H4 (cell line): ENCODE data around the gene KSR1. TPM values are rescaled to one million over a fixed set of nuclear protein-coding genes. Genes with fewer than 3 reads are reported as not detected.
"Not testable (repeated sequence)": the region's sequence is repeated elsewhere in the genome, so short reads cannot be mapped to it uniquely, and the experiment has no call there.

Experiments used
- DNase-seq: peaks from one replicate; pipeline ENCODE4 v3.0.0-alpha.2; 2015; ENCODE audit warnings: low spot score
- total RNA-seq: library from RNA; depleted of rRNA; stranded (reverse); fragments of >200 nt; shearing (Covaris generic); gene quantifications from 2 replicates; pipeline ENCODE4 v1.2.3, GENCODE V29; 2014

KSR1 gene
- total RNA-seq, 1 experiment from 2014 or later, result 3.9 TPM

DNA sequence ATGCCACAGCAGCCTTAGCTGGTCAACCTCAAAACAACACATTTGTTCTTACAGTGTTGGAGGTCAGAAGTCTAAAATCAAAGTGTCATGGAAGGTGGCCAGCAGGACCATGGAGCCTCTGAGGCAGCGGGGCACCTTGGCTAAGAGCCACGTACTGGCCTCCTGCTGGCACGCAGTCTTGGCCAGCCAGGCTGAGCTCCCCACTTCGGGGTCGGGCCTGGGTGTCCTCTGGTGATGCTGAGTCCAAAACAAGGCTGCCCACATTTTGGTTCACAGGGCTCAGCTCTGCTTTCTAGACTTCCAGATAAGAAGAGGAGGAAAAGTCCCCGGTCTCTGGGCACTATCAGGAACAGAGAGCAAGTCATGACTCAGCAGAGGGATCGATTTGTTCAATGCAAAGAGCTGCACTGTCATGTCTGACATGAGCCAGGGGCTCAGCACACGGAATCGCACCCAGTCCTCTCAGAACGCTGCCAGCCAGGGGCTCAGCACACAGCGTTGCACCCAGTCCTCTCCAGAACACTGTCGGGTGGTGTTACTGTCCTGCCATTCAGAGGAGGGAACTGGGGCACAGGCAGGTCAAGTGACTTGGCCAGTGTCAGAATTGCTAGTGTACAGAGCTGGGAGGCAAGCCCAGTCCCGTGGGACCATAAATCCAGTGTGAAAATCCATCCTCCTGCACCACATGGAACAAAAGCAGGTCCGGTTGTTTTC is 177.2 kb downstream of the KSR1 start:
- no peak for DNase-seq

DNA sequence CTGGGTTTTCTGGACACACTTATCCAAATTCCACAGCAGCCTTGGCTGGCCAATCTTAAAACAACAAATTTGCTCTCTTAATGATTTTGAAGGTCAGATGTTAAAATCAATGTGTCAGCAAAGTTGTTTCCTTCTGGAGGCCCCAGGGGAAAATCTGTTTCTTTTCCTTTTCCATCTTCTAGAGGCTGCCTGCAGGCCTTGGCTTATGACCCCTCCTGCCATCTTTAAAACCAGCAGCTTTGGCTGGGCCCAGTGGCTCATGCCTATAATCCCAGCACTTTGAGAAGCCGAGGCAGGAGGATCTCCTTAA is 177.7 kb downstream of the KSR1 start:
- DNase-seq, result no peak

DNA sequence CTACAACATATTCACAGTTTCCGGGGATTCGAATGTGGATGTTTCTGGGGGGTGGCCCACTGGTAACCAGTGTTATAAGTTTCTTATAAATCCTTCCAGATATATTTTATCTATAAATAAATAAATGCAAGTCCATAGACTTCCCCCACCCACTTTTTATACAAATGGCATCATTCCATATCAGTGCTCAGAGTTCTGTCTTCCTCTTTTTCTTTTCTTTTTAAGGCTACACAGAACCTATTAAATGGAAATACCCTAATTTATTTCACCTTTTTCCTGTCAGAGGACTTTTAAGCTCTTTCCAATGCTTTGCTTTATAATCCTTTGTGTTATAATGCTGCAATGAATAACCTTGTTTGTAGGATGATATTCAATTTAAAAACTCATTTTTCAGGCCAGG is 178.5 kb downstream of the KSR1 start:
- no peak for DNase-seq

DNA sequence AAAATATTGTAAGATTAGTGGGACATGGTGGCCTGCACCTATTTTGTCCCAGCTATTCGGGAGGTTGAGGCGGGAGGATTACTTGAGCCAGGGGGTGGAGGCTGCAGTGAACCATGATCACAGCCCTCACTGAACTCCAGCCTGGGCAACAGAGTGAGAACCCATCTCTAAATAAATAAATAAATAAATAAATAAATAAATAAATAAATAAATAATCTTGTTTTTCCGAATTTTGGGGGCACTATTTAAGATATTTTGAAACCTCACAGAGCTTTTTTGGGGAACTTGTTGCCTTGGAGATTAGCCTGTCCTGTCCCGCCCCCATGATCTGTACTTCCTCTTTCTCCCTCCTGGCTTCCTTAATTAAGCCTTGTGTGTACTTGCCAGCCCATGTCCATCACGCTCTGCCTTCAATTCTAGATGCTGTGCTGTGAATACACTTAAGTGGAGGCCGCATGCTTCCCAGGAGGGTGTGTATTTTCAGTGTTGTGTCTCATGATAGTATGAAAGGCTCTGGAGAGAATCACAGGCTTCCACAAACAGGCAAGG is 179.1 kb downstream of the KSR1 start:
- DNase-seq, result no peak

DNA sequence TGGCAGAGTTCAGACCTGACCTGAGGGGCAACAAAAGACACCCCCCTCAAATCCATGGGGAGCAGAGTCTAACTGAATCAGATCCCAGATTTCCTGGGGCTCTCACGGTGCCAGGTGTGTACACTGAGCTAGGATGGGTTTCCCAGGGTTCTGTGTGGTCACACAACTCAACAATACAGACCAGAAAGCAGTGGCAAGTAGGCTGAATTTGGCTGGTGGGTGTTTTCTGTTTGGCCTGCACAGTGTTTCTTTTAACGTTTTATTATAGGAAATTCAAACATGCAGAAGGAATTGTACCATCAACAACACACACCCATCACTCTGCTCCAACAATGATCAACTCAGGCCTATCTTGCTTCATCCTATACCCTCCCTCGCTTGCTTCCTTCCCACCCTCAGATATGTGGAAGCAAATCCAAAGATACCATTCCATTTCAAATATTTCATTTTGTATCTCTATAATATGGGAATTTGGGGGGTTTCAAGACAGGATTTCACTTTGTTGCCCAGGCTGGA is 179.8 kb downstream of the KSR1 start:
- not testable (repeated sequence) for DNase-seq

DNA sequence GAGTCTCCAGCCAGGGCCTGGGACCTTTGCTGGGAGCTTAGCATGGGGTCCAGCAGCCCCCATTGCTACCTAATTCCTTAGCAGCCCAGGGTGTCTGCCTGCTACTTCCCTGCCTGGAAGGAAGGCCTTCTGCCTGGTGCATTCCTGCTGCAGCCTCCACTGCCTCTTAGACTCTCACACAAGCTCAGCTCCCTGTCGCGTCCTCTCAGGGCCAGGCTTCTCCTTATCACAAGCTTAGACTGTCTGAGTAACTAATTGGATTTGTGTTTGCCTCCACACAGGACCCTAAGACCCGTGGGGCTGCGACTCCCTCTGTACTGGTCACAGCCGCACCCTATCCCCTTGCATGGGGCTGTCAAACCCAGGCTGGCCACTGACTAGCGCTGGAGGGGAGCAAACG is 181.6 kb downstream of the KSR1 start:
- not testable (repeated sequence) for DNase-seq

DNA sequence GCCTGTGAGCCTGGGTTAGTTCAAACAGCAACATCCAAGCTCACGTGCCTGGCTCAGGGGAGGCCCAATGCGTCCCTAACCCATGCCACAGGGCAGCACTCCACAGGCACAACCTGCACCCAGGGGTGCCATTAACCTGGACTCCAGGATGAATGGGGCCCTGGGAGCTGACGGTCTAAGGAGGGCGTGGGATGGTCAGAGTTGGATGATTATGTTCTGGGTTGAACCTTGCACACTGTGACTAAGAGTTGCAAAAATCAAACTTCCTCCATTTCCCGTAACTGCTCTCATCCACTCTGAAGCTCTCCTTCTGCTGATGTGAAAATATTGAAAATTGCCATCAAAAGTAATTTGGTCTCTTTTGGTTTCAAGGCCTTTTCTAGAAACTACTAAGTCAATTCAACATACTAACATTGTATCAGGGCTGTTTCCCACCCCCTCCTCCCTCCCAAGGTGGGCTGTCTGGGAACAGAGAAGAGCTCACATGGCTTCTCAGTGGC is 182.2 kb downstream of the KSR1 start:
- not testable (repeated sequence) for DNase-seq

DNA sequence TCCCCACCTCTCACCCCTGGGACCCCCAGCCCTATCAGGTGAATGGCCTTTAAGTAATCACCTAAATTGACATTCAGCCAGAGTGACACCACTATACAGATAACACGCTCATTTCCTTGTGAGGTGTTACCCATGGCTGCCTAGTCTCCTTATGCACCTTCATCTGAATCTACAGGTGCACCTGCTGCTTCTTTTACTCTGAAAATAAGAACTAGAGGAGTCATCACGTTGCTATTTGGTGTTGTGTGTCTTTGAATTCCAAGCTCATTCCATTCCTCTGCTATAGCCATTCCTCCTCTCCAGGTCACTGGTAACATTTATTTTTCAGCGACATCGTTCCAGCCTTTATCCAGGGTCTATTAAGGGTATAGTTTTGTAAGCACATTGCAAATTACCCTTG is 184.5 kb downstream of the KSR1 start:
- no peak for DNase-seq

DNA sequence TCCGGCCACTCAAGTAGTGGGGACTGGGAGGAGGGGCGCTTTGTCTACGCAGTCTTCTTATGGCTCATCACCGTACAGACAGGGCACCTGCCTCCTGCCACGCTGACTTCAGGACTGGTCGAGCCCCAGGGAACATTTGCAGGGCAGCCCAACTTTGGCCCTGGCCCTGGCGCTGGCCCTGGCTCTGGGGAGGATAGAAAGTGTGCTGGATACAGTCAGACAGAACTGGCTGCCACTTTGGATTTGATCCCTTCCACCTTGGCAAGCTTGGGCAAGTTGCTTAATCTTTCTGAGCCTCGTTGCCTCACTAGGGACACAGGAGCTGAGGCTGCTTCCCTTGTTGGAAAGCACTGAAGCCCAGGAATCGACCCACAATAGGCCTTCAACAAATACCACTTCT is 188.3 kb downstream of the KSR1 start:
- no peak for DNase-seq

DNA sequence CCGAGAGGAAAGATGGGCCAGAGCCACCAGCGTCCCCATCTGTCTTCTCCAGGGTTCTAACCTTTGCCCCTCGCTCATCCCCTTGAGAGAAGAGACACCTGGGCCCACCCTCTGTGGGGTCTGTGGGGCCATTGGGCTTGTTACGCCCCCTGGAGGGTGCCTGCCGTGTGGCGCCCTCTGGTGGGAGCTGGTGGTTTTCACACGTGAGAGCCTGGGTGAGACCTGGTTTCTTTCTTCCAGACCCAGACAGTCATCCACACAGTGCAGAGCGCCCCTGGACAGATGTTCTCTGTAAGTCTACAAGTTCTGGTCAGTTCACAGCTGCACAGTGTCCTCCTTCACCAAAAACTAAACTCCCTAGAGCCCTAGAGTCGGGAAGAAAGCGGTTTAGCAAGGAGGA is 189.4 kb downstream of the KSR1 start:
- DNase-seq, result not testable (repeated sequence)

DNA sequence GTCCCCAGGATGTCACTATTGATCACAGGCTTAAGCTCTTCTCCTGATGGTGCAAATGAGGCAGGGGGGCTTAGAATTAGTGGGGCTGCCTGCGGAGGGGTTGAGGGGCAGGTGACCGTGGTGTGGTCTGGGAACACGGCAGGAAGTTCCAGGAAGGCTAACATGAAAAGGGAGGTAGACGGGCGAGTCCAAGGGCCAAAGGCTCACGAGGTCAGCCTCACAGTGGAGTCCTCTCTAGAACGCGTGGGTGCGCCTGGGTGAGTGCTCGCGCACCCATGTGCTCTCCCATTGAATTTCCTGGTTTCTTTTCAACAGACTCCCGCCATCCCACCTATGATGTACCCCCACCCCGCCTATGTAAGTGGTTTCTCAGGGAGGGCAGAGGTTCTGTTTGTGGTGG is 190.0 kb downstream of the KSR1 start:
- DNase-seq, result no peak

DNA sequence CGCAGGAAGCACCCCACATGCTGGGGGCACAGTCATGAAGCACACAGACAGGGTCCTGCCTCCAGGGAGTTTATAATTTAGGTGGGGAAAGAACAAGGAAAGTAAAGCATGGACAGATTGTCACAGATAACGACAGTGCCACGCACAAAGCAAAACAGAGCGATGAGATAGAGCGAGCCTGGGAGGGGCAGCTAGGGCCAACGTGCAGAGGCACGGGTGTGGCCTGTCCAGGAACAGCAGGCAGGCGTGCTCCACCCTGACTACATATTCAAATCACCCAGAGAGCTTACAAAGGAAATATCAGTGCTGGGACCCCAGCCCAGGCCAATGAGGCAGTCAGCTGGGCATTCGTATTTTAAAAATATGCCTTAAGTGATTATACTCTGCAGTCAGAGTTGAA is 191.5 kb downstream of the KSR1 start:
- DNase-seq, result no peak

DNA sequence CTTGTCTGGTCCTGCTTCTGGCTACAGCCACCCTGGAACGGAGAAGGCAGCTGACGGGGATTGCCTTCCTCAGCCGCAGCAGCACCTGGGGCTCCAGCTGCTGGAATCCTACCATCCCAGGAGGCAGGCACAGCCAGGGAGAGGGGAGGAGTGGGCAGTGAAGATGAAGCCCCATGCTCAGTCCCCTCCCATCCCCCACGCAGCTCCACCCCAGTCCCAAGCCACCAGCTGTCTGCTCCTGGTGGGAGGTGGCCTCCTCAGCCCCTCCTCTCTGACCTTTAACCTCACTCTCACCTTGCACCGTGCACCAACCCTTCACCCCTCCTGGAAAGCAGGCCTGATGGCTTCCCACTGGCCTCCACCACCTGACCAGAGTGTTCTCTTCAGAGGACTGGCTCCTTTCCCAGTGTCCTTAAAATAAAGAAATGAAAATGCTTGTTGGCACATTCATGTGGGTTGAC is 192.9 kb downstream of the KSR1 start:
- DNase-seq, result not testable (repeated sequence)

DNA sequence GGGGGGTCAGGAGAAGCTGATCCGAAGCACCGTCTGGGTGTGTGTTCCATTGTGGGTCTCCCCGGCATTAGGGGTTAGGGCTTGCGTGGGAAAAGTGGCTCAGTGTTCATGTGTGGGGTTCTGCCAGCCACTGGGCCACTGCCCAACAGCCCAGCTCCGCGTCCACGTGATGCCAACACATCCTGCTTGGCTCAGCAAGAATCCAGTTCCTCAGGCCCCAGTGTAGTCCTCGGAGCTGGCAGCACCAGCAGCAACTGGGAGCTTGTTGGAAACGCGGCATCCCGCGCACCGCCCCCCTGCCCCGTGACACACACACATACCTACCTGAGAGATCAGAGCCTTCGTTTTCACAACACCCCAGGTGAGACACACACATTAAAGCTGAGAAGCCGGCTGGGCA is 193.7 kb downstream of the KSR1 start:
- no peak for DNase-seq

DNA sequence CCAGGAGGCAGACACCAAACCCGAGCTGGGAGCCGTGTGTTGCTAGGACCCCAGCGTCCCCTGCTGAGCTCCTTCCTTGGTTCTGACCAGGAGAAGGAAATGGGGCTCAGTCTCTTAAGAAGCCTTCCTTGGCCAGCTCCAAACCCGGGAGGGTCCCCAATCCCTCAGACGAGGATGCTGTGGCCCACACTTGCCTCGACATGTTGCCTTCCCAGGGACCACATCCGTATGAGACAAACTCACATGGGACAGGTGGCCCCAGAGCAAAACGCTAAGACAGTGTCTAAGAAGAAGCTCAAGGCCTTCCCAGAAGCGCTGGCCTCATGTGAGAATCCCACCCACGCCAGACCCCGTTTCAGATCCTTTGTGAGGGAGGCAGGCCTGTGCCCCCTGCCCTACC is 194.6 kb downstream of the KSR1 start:
- no peak for DNase-seq

DNA sequence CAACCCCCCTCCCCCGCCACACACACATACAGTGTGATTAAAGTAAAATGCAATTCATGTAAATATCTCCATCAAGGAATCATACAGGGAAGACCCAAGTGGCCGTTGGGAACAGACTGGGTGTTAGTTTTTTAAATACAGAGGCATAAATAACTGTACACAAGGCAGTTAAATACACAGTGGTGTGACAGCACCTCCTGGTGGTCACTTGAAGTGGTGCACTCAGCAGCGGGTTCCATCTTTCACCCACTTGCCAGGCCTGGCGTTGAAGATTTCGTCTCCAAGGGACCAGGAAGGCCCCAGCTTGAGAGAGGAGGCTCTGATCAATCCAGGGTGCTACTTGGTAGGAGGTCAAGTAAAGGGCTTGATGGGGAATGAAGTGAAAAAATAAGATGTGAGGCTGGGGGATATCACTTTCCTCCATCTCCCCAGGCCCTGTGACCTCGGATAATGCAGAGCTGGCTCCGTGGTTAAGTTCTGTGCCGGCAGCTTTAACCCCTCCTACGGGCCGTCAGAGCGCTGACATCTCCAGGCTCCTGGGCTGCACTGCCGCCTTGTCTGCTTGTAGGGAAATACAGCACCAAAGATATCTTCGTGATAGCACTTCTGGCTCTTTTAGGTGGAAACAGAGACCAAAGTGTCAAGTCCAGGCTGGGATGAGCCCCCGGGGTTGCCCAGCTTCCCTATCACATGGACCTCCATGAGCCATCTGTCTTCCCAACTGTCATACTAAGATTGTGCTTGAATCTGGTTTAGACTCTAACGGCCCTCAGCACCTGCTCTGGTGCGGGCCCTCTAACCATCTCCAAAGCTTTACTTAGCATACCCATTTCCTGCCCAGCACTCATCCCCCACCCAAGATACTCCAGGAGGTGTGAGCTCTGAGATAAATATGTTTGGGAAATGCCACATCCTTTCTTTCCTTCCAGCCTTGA is 195.4 kb downstream of the KSR1 start:
- DNase-seq, result peak; percentile 34

DNA sequence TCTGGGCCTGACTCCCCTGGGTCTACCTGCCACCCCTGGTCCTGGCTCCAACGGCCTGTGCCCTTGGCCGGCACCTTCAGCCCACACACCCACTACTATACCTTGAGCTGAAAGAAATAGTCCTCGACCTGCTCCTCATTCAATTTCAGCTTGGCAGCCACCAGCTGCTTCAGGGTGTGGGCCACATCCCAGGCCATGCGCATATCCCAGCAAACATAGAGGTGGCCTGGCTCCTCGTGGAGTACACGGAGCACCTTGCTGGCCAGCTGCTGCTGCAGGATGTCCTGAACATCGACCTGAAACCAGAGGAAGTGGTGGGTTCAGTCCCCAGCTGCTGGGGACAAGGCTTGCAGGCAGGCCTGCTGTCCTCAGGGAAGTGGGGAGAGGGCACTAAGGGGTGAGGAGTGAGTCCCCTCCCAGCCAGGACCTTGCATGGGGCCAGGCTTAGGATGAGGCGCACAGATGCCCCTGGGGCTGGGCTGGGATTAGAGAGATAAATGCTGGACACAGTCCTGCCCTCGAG is 197.3 kb downstream of the KSR1 start:
- not testable (repeated sequence) for DNase-seq

DNA sequence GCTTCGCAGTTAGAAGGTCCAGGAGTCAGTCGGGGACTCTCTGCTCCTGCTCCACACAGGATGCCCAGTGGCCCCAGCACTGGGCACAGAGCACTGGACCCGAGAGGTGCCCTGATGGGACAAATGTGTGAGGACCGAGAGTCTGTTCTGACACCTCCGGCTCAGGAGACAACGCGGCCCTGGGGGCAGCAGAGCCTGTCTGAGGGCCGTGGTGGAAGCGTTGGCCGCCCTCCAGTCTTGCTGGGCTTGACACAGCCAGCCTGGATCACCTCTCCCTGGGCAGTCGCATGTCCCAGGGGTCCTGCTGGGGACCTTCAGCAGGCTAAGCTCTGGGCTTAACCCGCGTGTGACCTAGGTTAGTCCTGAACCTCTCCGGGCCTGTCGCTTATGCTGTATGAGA is 197.9 kb downstream of the KSR1 start:
- no peak for DNase-seq

DNA sequence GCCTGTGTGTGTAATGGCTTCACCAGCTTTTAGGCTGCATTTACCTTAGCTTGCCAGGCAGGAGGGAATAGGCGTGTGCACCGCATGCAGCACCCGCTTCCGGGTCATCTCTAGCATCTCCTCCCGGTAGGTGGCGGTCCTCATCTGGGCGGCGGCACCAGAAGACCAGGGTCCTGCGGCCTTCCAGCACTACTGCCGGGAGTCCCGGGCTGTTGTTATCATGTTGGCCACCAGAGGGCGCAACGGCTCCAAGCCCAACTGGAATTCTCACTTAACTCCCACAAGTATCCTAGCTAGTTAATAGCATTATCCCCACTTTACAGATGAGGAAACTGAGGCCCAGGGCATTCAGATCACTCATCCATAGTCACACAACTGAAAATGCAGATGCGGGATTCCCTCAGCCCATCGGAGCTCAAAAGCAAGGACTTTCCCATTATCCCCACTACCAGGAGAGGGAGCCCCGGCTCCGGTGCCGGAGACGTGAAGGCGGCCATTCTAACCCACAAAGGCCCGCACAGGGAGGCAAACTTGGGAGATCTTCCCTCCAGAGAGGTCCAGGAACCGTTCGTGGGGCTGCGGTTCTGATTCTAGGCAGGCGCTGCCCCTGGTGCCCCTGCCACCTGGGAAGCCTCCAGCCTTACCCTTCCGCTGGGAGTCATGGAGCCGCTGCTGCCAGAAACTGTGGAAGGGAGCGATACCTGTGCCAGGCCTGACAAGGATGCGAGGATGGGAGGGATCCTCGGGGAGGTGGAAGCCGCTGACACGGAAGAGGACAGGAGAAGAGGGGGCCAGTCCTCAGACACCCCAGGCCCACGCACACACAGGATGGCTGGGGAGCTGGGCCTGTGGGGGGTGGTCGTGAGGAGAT is 198.6 kb downstream of the KSR1 start:
- peak; percentile 83 for DNase-seq

DNA sequence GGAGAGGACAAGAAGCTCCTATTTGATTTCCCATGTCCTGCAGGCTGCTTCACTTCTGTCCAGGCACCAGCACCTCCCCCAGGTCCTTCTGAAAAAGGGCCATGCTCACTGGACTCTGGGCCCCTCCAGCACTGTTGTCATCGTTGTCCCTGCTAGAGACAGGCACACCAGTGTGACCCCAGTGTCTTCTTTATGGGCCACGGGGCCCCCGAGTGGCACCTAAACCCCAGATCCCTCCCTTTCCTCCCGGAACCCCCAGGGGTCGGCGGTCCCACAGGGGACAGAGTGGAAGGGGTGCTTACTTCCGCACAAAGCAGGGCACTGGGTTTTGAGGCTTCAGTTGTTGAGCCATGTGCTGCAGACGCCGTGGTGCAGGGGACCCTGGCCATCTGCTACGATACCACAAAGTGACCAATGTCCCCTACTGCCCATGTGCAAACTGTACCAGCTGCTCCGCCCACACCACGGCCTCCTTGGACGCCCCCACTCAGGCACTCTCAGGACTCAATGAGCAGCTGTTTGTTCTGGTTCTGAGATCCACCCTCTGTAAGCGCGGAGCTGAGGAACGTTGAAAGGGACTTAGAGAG is 199.4 kb downstream of the KSR1 start:
- DNase-seq, result not testable (repeated sequence)

DNA sequence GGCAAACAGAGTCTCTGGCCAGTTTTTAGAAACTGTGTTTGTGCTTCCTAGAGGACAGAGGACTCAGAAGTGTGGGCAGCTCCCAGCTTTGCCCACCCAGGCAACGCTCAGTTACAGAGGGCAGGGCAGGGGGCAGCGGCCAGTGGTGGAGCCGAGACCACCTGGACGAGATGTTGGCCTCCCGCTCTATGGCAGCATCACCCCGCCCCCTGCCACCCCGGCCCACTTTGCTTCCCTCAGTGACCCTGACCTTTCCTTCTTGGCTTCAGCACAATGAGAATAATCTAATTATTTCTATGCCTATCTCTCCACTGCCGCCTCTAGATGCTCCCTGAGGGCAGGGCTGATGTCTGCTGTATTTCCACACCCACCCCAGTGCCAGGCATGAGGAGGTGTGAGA is 200.4 kb downstream of the KSR1 start:
- DNase-seq, result not testable (repeated sequence)
